Spleen (tissue), 11 donors: ENCODE results near the gene CDON. TPM values are rescaled to one million over a fixed set of nuclear protein-coding genes. Genes with fewer than 3 reads are reported as not detected.

Experiments used
- DNase-seq: peaks from one replicate; pipeline ENCODE4 v3.0.0-alpha.2; 2020
- H3K27ac ChIP-seq, 8 donors: fragments of 200-600 bp; sonication (generic) in 7 of 8; 1 replicate in 4 of 8; 2 replicates in 4 of 8; pipeline versions ENCODE4 v1.5.0 to v1.8.0; 2016 to 2021; ENCODE audit warnings: inconsistent platforms in 4 of 8, mild to moderate bottlenecking in 4 of 8, moderate library complexity in 1 of 8
- H3K27me3 ChIP-seq, 7 donors: fragments of 200-600 bp; sonication (generic) in 6 of 7; replicated peaks in 1 of 7; 1 replicate in 4 of 7; 2 replicates in 3 of 7; pipeline versions ENCODE4 v1.5.0 to v1.8.0; 2016 to 2021; ENCODE audit warnings: inconsistent platforms in 3 of 7, mild to moderate bottlenecking in 1 of 7
- H3K36me3 ChIP-seq, 6 donors: fragments of 200-600 bp; sonication (generic) in 5 of 6; 1 replicate in 4 of 6; 2 replicates in 2 of 6; pipeline versions ENCODE4 v1.5.0 to v1.8.0; 2016 to 2021; ENCODE audit warnings: inconsistent platforms in 2 of 6
- H3K4me1 ChIP-seq, 6 donors: fragments of 200-600 bp; sonication (generic) in 5 of 6; 1 replicate in 3 of 6; 2 replicates in 3 of 6; pipeline versions ENCODE4 v1.5.0 to v1.8.0; 2016 to 2021; ENCODE audit warnings: inconsistent platforms in 3 of 6
- H3K4me3 ChIP-seq, 8 donors: fragments of 200-600 bp; sonication (generic) in 7 of 8; 1 replicate in 4 of 8; 2 replicates in 4 of 8; pipeline versions ENCODE4 v1.5.0 to v1.8.0; 2016 to 2021; ENCODE audit warnings: inconsistent platforms in 4 of 8, mild to moderate bottlenecking in 4 of 8, moderate library complexity in 2 of 8
- H3K9me3 ChIP-seq, 8 donors: fragments of 200-600 bp; sonication (generic) in 7 of 8; 1 replicate in 4 of 8; 2 replicates in 4 of 8; pipeline versions ENCODE4 v1.5.0 to v1.8.0; 2016 to 2021; ENCODE audit warnings: inconsistent platforms in 4 of 8
- CTCF ChIP-seq, 11 experiments: fragments of 200-600 bp in 7 of 11; fragments of 450-650 bp in 4 of 11; sonication (generic) in 4 of 11; IDR thresholded peaks in 8 of 11; conservative IDR thresholded peaks in 3 of 11; 1 replicate in 7 of 11; 2 replicates in 4 of 11; pipeline versions ENCODE4 v1.4.0 to v1.8.0; 2016 to 2021; ENCODE audit warnings: antibody characterized with exemption in 11 of 11, inconsistent platforms in 4 of 11, mild to moderate bottlenecking in 1 of 11
- POLR2A ChIP-seq, 3 donors: fragments of 450-650 bp; IDR thresholded peaks; one replicate each; pipeline ENCODE4 v1.5.1; 2017; ENCODE audit warnings: antibody characterized with exemption in 3 of 3, mild to moderate bottlenecking in 1 of 3
- POLR2AphosphoS5 ChIP-seq, 3 donors: sonication (generic); formaldehyde crosslinking; IDR thresholded peaks; one replicate each; pipeline ENCODE4 v1.5.1; 2017; ENCODE audit warnings: antibody characterized with exemption in 3 of 3
- WGBS, 5 donors: extraction: QIAGEN DNeasy Blood & Tissue Kit in 3 of 5; methylation state at CpG; one replicate each; pipeline versions ENCODE4 v1.1.5 to v1.1.7; 2013 to 2018; 5-methylcytosine and 5-hydroxymethylcytosine counted together
- intact Hi-C: fragments of 100-400 bp; cut with DNase I; formaldehyde crosslinking; loops from one replicate; pipeline ENCODE4 v1.15.0; 2023; ENCODE audit warnings: low total_unique reads
- polyA plus RNA-seq, 3 donors: library from polyadenylated mRNA; stranded (reverse); fragments of 200-250 nt; gene quantifications; one replicate each; pipeline ENCODE4 v1.2.1, GENCODE V29; 2013
- total RNA-seq, 7 donors: library from RNA; depleted of rRNA in 3 of 7; stranded (reverse); fragments of >200 nt in 3 of 7; fragmentation: NEBNext Ultra II Directional in 4 of 7; extraction: Animal tissue kit (Norgen Biotek cat#: 25700) in 4 of 7; gene quantifications; one replicate each; pipeline versions ENCODE4 v1.1.0 to v1.2.1, GENCODE V29; 2016 to 2021
- donor health status: healthy with polysubstance abuse.
- donor health status: DM: no; HTN: no; CAD: no; lungs with moderate emphysema.
- donor health status: DM: no; HTN: no; CAD: no.
- donor health status: Bipolar disorder and iron deficiency.
- donor health status: healthy.
- donor health status: DM: no; HTN: no; CAD: no.
- donor health status: DM: yes; HTN: yes; CAD: no.

Gene CDON
- total and polyA plus RNA-seq, 10 donors: 0.30 to 5.3 (median 2.3) TPM

- DNase-seq: no peak
- H3K4me1 ChIP-seq: peaks cover 0 to 4% (median 0%) of the 10 kb centered on the region in 6 donors
- no peak overlapping the region for H3K27ac ChIP-seq
- H3K27me3 ChIP-seq: peaks cover 0 to 24% (median 0%) of the 10 kb centered on the region in 7 donors
- no peaks in the 10 kb centered on the region for H3K36me3 ChIP-seq
- WGBS, 5 donors: 84 to 93% (median 86%) methylated on average over 13 to 15 of the region's 15 CpGs
- H3K9me3 ChIP-seq: no peaks in the 10 kb centered on the region
- intact Hi-C loops: no loop called here
- TF ChIP-seq POLR2AphosphoS5 (IDR thresholded peaks at IDR 0.05) (no peak), POLR2A (IDR thresholded peaks at IDR 0.05) (no peak), CTCF (IDR thresholded peaks at IDR 0.05 in 8 of 11, conservative IDR thresholded peaks at IDR 0.05 in 3 of 11) (no peak)
- no peak overlapping the region for H3K4me3 ChIP-seq
Measured at GRCh38 chr11:125954945-125955640, 107.6 kb downstream of the CDON start.

GRCh38 chr11:125954123-125954944 is 108.3 kb downstream of the CDON start:
- Histone ChIP-seq H3K4me1 (peaks cover 0 to 4% (median 0%) of the 10 kb centered on the region in 6 donors), H3K27me3 (peaks cover 0 to 24% (median 0%) of the 10 kb centered on the region in 7 donors), H3K36me3 (no peaks in the 10 kb centered on the region), H3K27ac (no peak overlapping the region), H3K9me3 (no peaks in the 10 kb centered on the region), H3K4me3 (no peak overlapping the region)
- DNase-seq: no peak
- 87 to 91% (median 89%) methylated on average over 14 to 21 of the region's 21 CpGs for WGBS, 5 donors
- intact Hi-C loops: no loop called here
- no peak for TF ChIP-seq POLR2AphosphoS5 (IDR thresholded peaks at IDR 0.05)
- no peak for TF ChIP-seq CTCF (IDR thresholded peaks at IDR 0.05 in 8 of 11, conservative IDR thresholded peaks at IDR 0.05 in 3 of 11)
- no peak for TF ChIP-seq POLR2A (IDR thresholded peaks at IDR 0.05)

GRCh38 chr11:125953401-125953935 is 109.2 kb downstream of the CDON start:
- no peak for DNase-seq
- intact Hi-C loops: no loop called here
- 86 to 89% (median 87%) methylated on average over 15 to 20 of the region's 20 CpGs for WGBS, 5 donors
- no peak for TF ChIP-seq POLR2A (IDR thresholded peaks at IDR 0.05)
- H3K27me3 ChIP-seq: peaks cover 0 to 24% (median 0%) of the 10 kb centered on the region in 7 donors
- H3K4me1 ChIP-seq: peaks cover 0 to 4% (median 0%) of the 10 kb centered on the region in 6 donors
- H3K9me3 ChIP-seq: no peaks in the 10 kb centered on the region
- H3K27ac ChIP-seq: no peak overlapping the region
- no peaks in the 10 kb centered on the region for H3K36me3 ChIP-seq
- H3K4me3 ChIP-seq: peak overlapping the region in 2 of 8 donors; percentile 35 to 39

GRCh38 chr11:125952973-125953372 is 109.7 kb downstream of the CDON start:
- intact Hi-C loops: no loop called here
- Histone ChIP-seq H3K9me3 (no peaks in the 10 kb centered on the region), H3K4me3 (peak overlapping the region in 2 of 8 donors; percentile 35 to 39), H3K36me3 (no peaks in the 10 kb centered on the region), H3K27ac (no peak overlapping the region), H3K4me1 (peaks cover 0 to 4% (median 0%) of the 10 kb centered on the region in 6 donors), H3K27me3 (peaks cover 0 to 24% (median 0%) of the 10 kb centered on the region in 7 donors)
- DNase-seq: peak; percentile 70
- TF ChIP-seq CTCF (IDR thresholded peaks at IDR 0.05 in 8 of 11, conservative IDR thresholded peaks at IDR 0.05 in 3 of 11) (no peak), POLR2A (IDR thresholded peaks at IDR 0.05) (no peak), POLR2AphosphoS5 (IDR thresholded peaks at IDR 0.05) (no peak)
- 50 to 63% (median 56%) methylated on average over 7 of the region's 7 CpGs for WGBS, 5 donors
